Urinary bladder (tissue), 4 donors: ENCODE measurements around the gene DUSP7. TPM values are rescaled to one million over a fixed set of nuclear protein-coding genes. Genes with fewer than 3 reads are reported as not detected.

Experiments
- DNase-seq: peaks from one replicate; pipeline ENCODE4 v3.0.0-alpha.2; 2015; ENCODE audit errors: extremely low spot score
- H3K27ac ChIP-seq: one replicate; pipeline ENCODE4 v1.5.1; 2013; ENCODE audit warnings: low read depth, mild to moderate bottlenecking, moderate library complexity
- H3K36me3 ChIP-seq: one replicate; pipeline ENCODE4 v1.6.1; 2013; ENCODE audit warnings: mild to moderate bottlenecking, moderate library complexity; ENCODE audit not compliant: insufficient read depth
- H3K4me1 ChIP-seq: one replicate; pipeline ENCODE4 v1.6.1; 2013; ENCODE audit warnings: mild to moderate bottlenecking, moderate library complexity; ENCODE audit not compliant: insufficient read depth
- H3K4me3 ChIP-seq: one replicate; pipeline ENCODE4 v1.5.1; 2013; ENCODE audit warnings: low read depth, low read length
- WGBS: extraction: QIAGEN DNeasy Blood & Tissue Kit; methylation state at CpG from one replicate; pipeline ENCODE4 v1.1.7; 2013; 5-methylcytosine and 5-hydroxymethylcytosine counted together
- polyA plus RNA-seq: library from polyadenylated mRNA; stranded (reverse); fragments of 200-250 nt; gene quantifications from one replicate; pipeline ENCODE4 v1.2.3, GENCODE V29; 2013
- total RNA-seq: library from RNA; depleted of rRNA; stranded (reverse); fragments of >200 nt; gene quantifications from one replicate; pipeline ENCODE4 v1.2.3, GENCODE V29; 2014
- donor health status: healthy with polysubstance abuse.
- donor health status: healthy.

The DUSP7 gene
- total and polyA plus RNA-seq, 2 donors = 8.2 to 14.3 TPM

- no peaks in the 10 kb centered on the region for H3K4me1 ChIP-seq
- DNase-seq = no peak
- no peaks in the 10 kb centered on the region for H3K36me3 ChIP-seq
- no peak overlapping the region for H3K27ac ChIP-seq
- 89% methylated on average over 8 of the region's 8 CpGs for WGBS
- no peak overlapping the region for H3K4me3 ChIP-seq
Observed at GRCh38 chr3:52090933-52091468, 34.6 kb upstream of the DUSP7 start.

- H3K4me3 ChIP-seq = no peak overlapping the region
- 61% methylated on average over 12 of the region's 12 CpGs for WGBS
- no peak for DNase-seq
- H3K27ac ChIP-seq = peak overlapping the region; percentile 43
- H3K4me1 ChIP-seq = no peaks in the 10 kb centered on the region
- no peaks in the 10 kb centered on the region for H3K36me3 ChIP-seq
Observed at GRCh38 chr3:52090131-52090932, 34.0 kb upstream of the DUSP7 start.

- Histone ChIP-seq H3K27ac (no peak overlapping the region), H3K36me3 (no peaks in the 10 kb centered on the region), H3K4me3 (no peak overlapping the region), H3K4me1 (no peaks in the 10 kb centered on the region)
- DNase-seq = no peak
- WGBS = 80% methylated on average over 4 of the region's 4 CpGs
Observed at GRCh38 chr3:52089691-52090090, 33.3 kb upstream of the DUSP7 start.

- no peak for DNase-seq
- Histone ChIP-seq H3K27ac (no peak overlapping the region), H3K4me3 (no peak overlapping the region), H3K4me1 (no peaks in the 10 kb centered on the region), H3K36me3 (no peaks in the 10 kb centered on the region)
- 78% methylated on average over 17 of the region's 17 CpGs for WGBS
Observed at GRCh38 chr3:52088445-52089367, 32.3 kb upstream of the DUSP7 start.

GRCh38 chr3:52087731-52088130 is 31.4 kb upstream of the DUSP7 start:
- Histone ChIP-seq H3K4me1 (no peaks in the 10 kb centered on the region), H3K36me3 (no peaks in the 10 kb centered on the region), H3K4me3 (no peak overlapping the region), H3K27ac (no peak overlapping the region)
- no peak for DNase-seq
- 92% methylated on average over 3 of the region's 3 CpGs for WGBS

GRCh38 chr3:52086976-52087663 is 30.7 kb upstream of the DUSP7 start:
- no peak overlapping the region for H3K27ac ChIP-seq
- H3K36me3 ChIP-seq = no peaks in the 10 kb centered on the region
- H3K4me1 ChIP-seq = no peaks in the 10 kb centered on the region
- 79% methylated on average over 8 of the region's 8 CpGs for WGBS
- no peak overlapping the region for H3K4me3 ChIP-seq
- DNase-seq = no peak

- no peak for DNase-seq
- Histone ChIP-seq H3K27ac (no peak overlapping the region), H3K4me3 (no peak overlapping the region), H3K36me3 (no peaks in the 10 kb centered on the region), H3K4me1 (no peaks in the 10 kb centered on the region)
- 89% methylated on average over 6 of the region's 6 CpGs for WGBS
Observed at GRCh38 chr3:52086461-52086860, 30.1 kb upstream of the DUSP7 start.

GRCh38 chr3:52085681-52086282 is 29.4 kb upstream of the DUSP7 start:
- Histone ChIP-seq H3K4me3 (no peak overlapping the region), H3K4me1 (no peaks in the 10 kb centered on the region), H3K27ac (no peak overlapping the region), H3K36me3 (no peaks in the 10 kb centered on the region)
- 89% methylated on average over 10 of the region's 10 CpGs for WGBS
- no peak for DNase-seq

GRCh38 chr3:52084954-52085680 is 28.7 kb upstream of the DUSP7 start:
- WGBS = 93% methylated on average over 13 of the region's 13 CpGs
- Histone ChIP-seq H3K27ac (no peak overlapping the region), H3K4me1 (no peaks in the 10 kb centered on the region), H3K4me3 (no peak overlapping the region), H3K36me3 (no peaks in the 10 kb centered on the region)
- no peak for DNase-seq

GRCh38 chr3:52084216-52084945 is 28.0 kb upstream of the DUSP7 start:
- 93% methylated on average over 9 of the region's 9 CpGs for WGBS
- Histone ChIP-seq H3K27ac (no peak overlapping the region), H3K36me3 (no peaks in the 10 kb centered on the region), H3K4me3 (no peak overlapping the region), H3K4me1 (no peaks in the 10 kb centered on the region)
- no peak for DNase-seq

GRCh38 chr3:52083556-52084087 is 27.3 kb upstream of the DUSP7 start:
- Histone ChIP-seq H3K36me3 (no peaks in the 10 kb centered on the region), H3K4me1 (no peaks in the 10 kb centered on the region), H3K4me3 (no peak overlapping the region), H3K27ac (no peak overlapping the region)
- no peak for DNase-seq
- 96% methylated on average over 5 of the region's 5 CpGs for WGBS

- H3K36me3 ChIP-seq = no peaks in the 10 kb centered on the region
- WGBS = 92% methylated on average over 8 of the region's 8 CpGs
- no peaks in the 10 kb centered on the region for H3K4me1 ChIP-seq
- H3K27ac ChIP-seq = no peak overlapping the region
- H3K4me3 ChIP-seq = no peak overlapping the region
- no peak for DNase-seq
Observed at GRCh38 chr3:52082951-52083350, 26.6 kb upstream of the DUSP7 start.
